Left ventricle myocardium inferior (tissue), 1 donor: Measurements from ENCODE around the gene UMODL1. TPM values are rescaled to one million over a fixed set of nuclear protein-coding genes. Genes with fewer than 3 reads are reported as not detected.

Experiments used
- DNase-seq: peaks from one replicate; pipeline ENCODE4 v3.0.0-alpha.2; 2020
- H3K27ac ChIP-seq: fragments of 200-600 bp; replicated peaks from 2 replicates; pipeline ENCODE4 v1.8.0; 2021
- H3K27me3 ChIP-seq: fragments of 200-600 bp; 2 replicates; pipeline ENCODE4 v1.8.0; 2021; ENCODE audit warnings: low read depth
- H3K36me3 ChIP-seq: fragments of 200-600 bp; 2 replicates; pipeline ENCODE4 v1.8.0; 2021
- H3K4me1 ChIP-seq: fragments of 200-600 bp; 2 replicates; pipeline ENCODE4 v1.8.0; 2021
- H3K4me3 ChIP-seq: fragments of 200-600 bp; 2 replicates; pipeline ENCODE4 v1.8.0; 2021; ENCODE audit warnings: mild to moderate bottlenecking, moderate library complexity
- H3K9me3 ChIP-seq: fragments of 200-600 bp; replicated peaks from 2 replicates; pipeline ENCODE4 v1.8.0; 2021
- CTCF ChIP-seq: fragments of 200-600 bp; IDR thresholded peaks from 2 replicates; pipeline ENCODE4 v1.8.0; 2021; ENCODE audit warnings: antibody characterized with exemption, mild to moderate bottlenecking, borderline replicate concordance
- intact Hi-C: fragments of 100-400 bp; cut with micrococcal nuclease; formaldehyde crosslinking; loops from one replicate; pipeline ENCODE4 v1.11.0; 2022
- long read RNA-seq: library from polyadenylated mRNA; unstranded; transcript quantifications from one replicate; pipeline ENCODE4 v2.0.0, GENCODE V29; 2021
- total RNA-seq: library from RNA; stranded (reverse); fragmentation: NEBNext Ultra II Directional; extraction: Animal tissue kit (Norgen Biotek cat#: 25700); gene quantifications from one replicate; pipeline ENCODE4 v1.2.1, GENCODE V29; 2021
- donor health status: DM: no; HTN: yes; CAD: no; lungs with severe emphysema.

Gene UMODL1
- 0.08 TPM for total RNA-seq
- long read RNA-seq: 0 reads

- Histone ChIP-seq H3K9me3 (no peaks in the 10 kb centered on the region), H3K4me1 (no peaks in the 10 kb centered on the region), H3K36me3 (no peaks in the 10 kb centered on the region), H3K4me3 (no peak within 1 kb of the TSS), H3K27me3 (peaks cover 72% of the 10 kb centered on the region), H3K27ac (no peak within 1 kb of the TSS)
- TF ChIP-seq CTCF: no peak
- DNase-seq: no peak
- intact Hi-C loops: no loop called here
Measured at GRCh38 chr21:42071146-42071737, at the start of gene UMODL1. Gene UMODL1 (plus strand): TSS chr21:42071317. CDS start chr21:42071317, 0 bp downstream.

GRCh38 chr21:42021371-42022090 lies 49.6 kb upstream of the UMODL1 start:
- Histone ChIP-seq H3K27me3 (peaks cover 42% of the 10 kb centered on the region), H3K27ac (no peak overlapping the region), H3K9me3 (no peaks in the 10 kb centered on the region), H3K4me1 (peaks cover 3% of the 10 kb centered on the region), H3K4me3 (no peak overlapping the region), H3K36me3 (no peaks in the 10 kb centered on the region)
- intact Hi-C loops: no loop called here
- no peak for DNase-seq
- no peak for TF ChIP-seq CTCF

- TF ChIP-seq CTCF: no peak
- Histone ChIP-seq H3K27ac (no peak overlapping the region), H3K36me3 (no peaks in the 10 kb centered on the region), H3K4me3 (no peak overlapping the region), H3K27me3 (peaks cover 42% of the 10 kb centered on the region), H3K4me1 (peaks cover 3% of the 10 kb centered on the region), H3K9me3 (no peaks in the 10 kb centered on the region)
- intact Hi-C loops: no loop called here
- no peak for DNase-seq
Measured at GRCh38 chr21:42022091-42022430, 49.1 kb upstream of the UMODL1 start.

GRCh38 chr21:42022906-42023305 lies 48.2 kb upstream of the UMODL1 start:
- intact Hi-C loops: no loop called here
- peaks cover 4% of the 10 kb centered on the region for H3K4me1 ChIP-seq
- peaks cover 42% of the 10 kb centered on the region for H3K27me3 ChIP-seq
- no peak overlapping the region for H3K4me3 ChIP-seq
- DNase-seq: no peak
- H3K27ac ChIP-seq: no peak overlapping the region
- TF ChIP-seq CTCF: no peak
- no peaks in the 10 kb centered on the region for H3K9me3 ChIP-seq
- no peaks in the 10 kb centered on the region for H3K36me3 ChIP-seq

GRCh38 chr21:42025376-42026081 lies 45.6 kb upstream of the UMODL1 start:
- Histone ChIP-seq H3K36me3 (no peaks in the 10 kb centered on the region), H3K4me1 (peaks cover 14% of the 10 kb centered on the region), H3K27ac (no peak overlapping the region), H3K27me3 (peaks cover 24% of the 10 kb centered on the region), H3K9me3 (no peaks in the 10 kb centered on the region), H3K4me3 (no peak overlapping the region)
- TF ChIP-seq CTCF: no peak
- intact Hi-C loops: no loop called here
- no peak for DNase-seq
